H9 (cell line): ENCODE results near the gene ITPR2. TPM values are rescaled to one million over a fixed set of nuclear protein-coding genes. Genes with fewer than 3 reads are reported as not detected.

Experiments used
- DNase-seq: peaks from one replicate; pipeline ENCODE4 v3.0.0-alpha.2; 2017
- H2AFZ ChIP-seq: one replicate; pipeline ENCODE4 v1.6.1; 2013; ENCODE audit warnings: mild to moderate bottlenecking, low read length, control low read depth, moderate library complexity
- H2AK5ac ChIP-seq: 2 replicates; pipeline ENCODE4 v1.6.1; 2013; ENCODE audit warnings: low read length, control low read depth, mixed read lengths; ENCODE audit not compliant: insufficient read length
- H2BK120ac ChIP-seq: one replicate; pipeline ENCODE4 v1.6.1; 2013; ENCODE audit warnings: low read depth, mild to moderate bottlenecking, low read length, control low read depth, inconsistent platforms; ENCODE audit not compliant: poor library complexity, severe bottlenecking
- H2BK12ac ChIP-seq: 2 replicates; pipeline ENCODE4 v1.6.1; 2013; ENCODE audit warnings: low read length, control low read depth, mixed read lengths, low read depth; ENCODE audit not compliant: insufficient read length
- H2BK15ac ChIP-seq: 2 replicates; pipeline ENCODE4 v1.6.1; 2013; ENCODE audit warnings: low read depth, low read length, control low read depth
- H2BK20ac ChIP-seq: one replicate; pipeline ENCODE4 v1.6.1; 2013; ENCODE audit warnings: low read depth, mild to moderate bottlenecking, low read length, control low read depth, inconsistent platforms; ENCODE audit not compliant: poor library complexity, severe bottlenecking
- H2BK5ac ChIP-seq: 2 replicates; pipeline ENCODE4 v1.6.1; 2013; ENCODE audit warnings: low read length, control low read depth, mixed read lengths; ENCODE audit not compliant: insufficient read length
- H3K14ac ChIP-seq: 2 replicates; pipeline ENCODE4 v1.6.1; 2013; ENCODE audit warnings: low read length, control low read depth; ENCODE audit not compliant: insufficient read depth
- H3K18ac ChIP-seq: 2 replicates; pipeline ENCODE4 v1.6.1; 2013; ENCODE audit warnings: low read depth, mild to moderate bottlenecking, mixed read lengths, low read length, control low read depth; ENCODE audit not compliant: insufficient read length
- H3K23ac ChIP-seq: 2 replicates; pipeline ENCODE4 v1.6.1; 2013; ENCODE audit warnings: low read length, control low read depth, mixed read lengths, low read depth; ENCODE audit not compliant: insufficient read length
- H3K23me2 ChIP-seq: 2 replicates; pipeline ENCODE4 v1.6.1; 2013; ENCODE audit warnings: low read depth, mild to moderate bottlenecking, mixed read lengths, low read length, control low read depth; ENCODE audit not compliant: insufficient read length, poor library complexity, severe bottlenecking
- H3K27ac ChIP-seq: 2 replicates; pipeline ENCODE4 v1.5.1; 2013; ENCODE audit warnings: low read length, control low read depth, mixed read lengths, low read depth; ENCODE audit not compliant: insufficient read length
- H3K27me3 ChIP-seq: 2 replicates; pipeline ENCODE4 v1.6.1; 2013; ENCODE audit warnings: low read length, control low read depth, inconsistent platforms; ENCODE audit not compliant: insufficient read depth
- H3K4ac ChIP-seq: 2 replicates; pipeline ENCODE4 v1.6.1; 2013; ENCODE audit warnings: low read depth, mild to moderate bottlenecking, control low read depth, inconsistent platforms, low read length, moderate library complexity
- H3K4me1 ChIP-seq: 2 replicates; pipeline ENCODE4 v1.6.1; 2013; ENCODE audit warnings: low read length, control low read depth, inconsistent platforms; ENCODE audit not compliant: insufficient read depth
- H3K4me2 ChIP-seq: 2 replicates; pipeline ENCODE4 v1.6.1; 2013; ENCODE audit warnings: low read length, control low read depth, mixed read lengths; ENCODE audit not compliant: insufficient read length, insufficient read depth
- H3K56ac ChIP-seq: 2 replicates; pipeline ENCODE4 v1.6.1; 2013; ENCODE audit warnings: low read depth, mild to moderate bottlenecking, mixed read lengths, low read length, control low read depth; ENCODE audit not compliant: insufficient read length
- H3K79me1 ChIP-seq: 2 replicates; pipeline ENCODE4 v1.6.1; 2013; ENCODE audit warnings: low read depth, mild to moderate bottlenecking, moderate library complexity, low read length, control low read depth, inconsistent platforms; ENCODE audit not compliant: insufficient read depth, poor library complexity, severe bottlenecking
- H3K79me2 ChIP-seq: 2 replicates; pipeline ENCODE4 v1.6.1; 2013; ENCODE audit warnings: low read length, control low read depth, inconsistent platforms; ENCODE audit not compliant: insufficient read depth
- H3K9ac ChIP-seq: 2 replicates; pipeline ENCODE4 v1.6.1; 2013; ENCODE audit warnings: low read length, control low read depth, mixed read lengths; ENCODE audit not compliant: insufficient read length; ENCODE audit errors: extremely low read depth
- H3K9me3 ChIP-seq: one replicate; pipeline ENCODE4 v1.6.1; 2013; ENCODE audit warnings: low read depth, low read length, inconsistent platforms; ENCODE audit not compliant: control insufficient read depth
- H3T11ph ChIP-seq: one replicate; pipeline ENCODE4 v1.6.1; 2013; ENCODE audit warnings: mild to moderate bottlenecking, low read length, control low read depth, inconsistent platforms
- H4K20me1 ChIP-seq: one replicate; pipeline ENCODE4 v1.6.1; 2013; ENCODE audit not compliant: control insufficient read depth, insufficient read length, insufficient read depth
- H4K5ac ChIP-seq: 2 replicates; pipeline ENCODE4 v1.6.1; 2013; ENCODE audit warnings: low read depth, mild to moderate bottlenecking, mixed read lengths, low read length, control low read depth; ENCODE audit not compliant: insufficient read length
- H4K8ac ChIP-seq: replicated peaks from 2 replicates; pipeline ENCODE4 v1.6.1; 2013; ENCODE audit warnings: low read length, control low read depth, mixed read lengths, low read depth; ENCODE audit not compliant: insufficient read length
- H4K91ac ChIP-seq: 2 replicates; pipeline ENCODE4 v1.6.1; 2013; ENCODE audit warnings: low read depth, mild to moderate bottlenecking, moderate library complexity, mixed read lengths, low read length, control low read depth; ENCODE audit not compliant: insufficient read length
- H3K27ac Mint-ChIP-seq, 3 experiments: 2 replicates in 2 of 3; 3 replicates in 1 of 3; pipeline ENCODE4 v1.8.0; 2020 to 2021; ENCODE audit warnings: mixed read lengths in 3 of 3, mild to moderate bottlenecking in 1 of 3, moderate library complexity in 1 of 3
- H3K27me3 Mint-ChIP-seq: 2 replicates; pipeline ENCODE4 v1.8.0; 2021; ENCODE audit warnings: low read depth, mild to moderate bottlenecking, moderate library complexity, mixed read lengths
- H3K36me3 Mint-ChIP-seq, 3 experiments: 2 replicates in 2 of 3; 3 replicates in 1 of 3; pipeline ENCODE4 v1.8.0; 2020 to 2021; ENCODE audit warnings: low read depth in 3 of 3, mixed read lengths in 3 of 3; ENCODE audit not compliant: insufficient read depth in 1 of 3
- H3K4me1 Mint-ChIP-seq, 2 experiments: 2 replicates each; pipeline ENCODE4 v1.8.0; 2020; ENCODE audit warnings: mixed read lengths in 2 of 2
- H3K4me3 Mint-ChIP-seq, 2 experiments: 2 replicates in 1 of 2; 3 replicates in 1 of 2; pipeline ENCODE4 v1.8.0; 2020 to 2021; ENCODE audit warnings: mild to moderate bottlenecking in 2 of 2, mixed read lengths in 2 of 2, moderate library complexity in 1 of 2
- H3K9me3 Mint-ChIP-seq, 2 experiments: 2 replicates in 1 of 2; 3 replicates in 1 of 2; pipeline ENCODE4 v1.8.0; 2020; ENCODE audit warnings: mild to moderate bottlenecking in 2 of 2, mixed read lengths in 2 of 2, moderate library complexity in 1 of 2
- WGBS: extraction: QIAGEN DNeasy Blood & Tissue Kit; methylation state at CpG from one replicate; pipeline ENCODE4 v1.1.7; 2013; ENCODE audit warnings: missing lambda C conversion rate, low lambda C conversion rate, mixed read lengths; ENCODE audit not compliant: insufficient read length; ENCODE audit errors: extremely low coverage; 5-methylcytosine and 5-hydroxymethylcytosine counted together
- total RNA-seq: library from RNA; stranded (reverse); gene quantifications from 2 replicates; pipeline ENCODE4 v1.2.1, GENCODE V29; 2021
- TF ChIP-seq, protein P1 (sequence below): fragments of 200-600 bp; sonication (generic); conservative IDR thresholded peaks from 3 replicates; pipeline ENCODE4 v1.8.0; 2021; ENCODE audit warnings: antibody characterized with exemption, mild to moderate bottlenecking

Gene ITPR2
- total RNA-seq, 1 experiment from 2014 or later: 14.8 TPM

DNA sequence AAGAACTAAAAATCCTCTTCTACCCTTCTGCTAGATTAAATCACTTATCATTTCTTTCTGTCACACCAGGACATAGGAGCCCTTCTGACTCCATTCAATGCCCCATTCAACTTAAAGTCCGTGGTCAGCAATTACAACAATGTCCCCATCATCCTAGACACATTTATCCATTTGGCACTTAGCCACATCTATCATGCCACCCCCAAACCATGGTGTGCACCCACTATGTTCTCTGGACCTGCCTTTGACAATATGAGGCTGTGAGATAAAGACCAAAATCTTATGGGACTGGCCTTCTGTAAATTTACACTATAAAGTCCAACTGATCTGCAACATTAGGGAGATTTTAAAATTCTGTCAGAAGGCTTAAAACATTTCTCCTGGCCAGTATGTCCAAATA lies 533.2 kb downstream of the ITPR2 start:
- H3K36me3 Mint-ChIP-seq: no peaks in the 10 kb centered on the region
- Histone ChIP-seq H3K27me3 (no peaks in the 10 kb centered on the region), H3K23ac (no peak overlapping the region), H3T11ph (no peak overlapping the region), H3K18ac (no peak overlapping the region), H2BK120ac (no peak overlapping the region), H2BK5ac (no peak overlapping the region), H3K23me2 (no peaks in the 10 kb centered on the region), H3K14ac (no peak overlapping the region), H2BK12ac (no peak overlapping the region), H4K5ac (no peak overlapping the region), H3K4me2 (no peak overlapping the region), H3K79me1 (no peaks in the 10 kb centered on the region), H2AFZ (no peak overlapping the region), H4K91ac (no peak overlapping the region), H3K4ac (no peak overlapping the region), H4K8ac (no peak overlapping the region), H3K79me2 (no peaks in the 10 kb centered on the region), H3K56ac (no peak overlapping the region), H3K27ac (no peak overlapping the region), H2BK15ac (no peak overlapping the region), H3K4me1 (no peaks in the 10 kb centered on the region), H2AK5ac (no peak overlapping the region), H3K9me3 (no peaks in the 10 kb centered on the region), H3K9ac (no peak overlapping the region), H4K20me1 (no peaks in the 10 kb centered on the region), H2BK20ac (no peak overlapping the region)
- H3K9me3 Mint-ChIP-seq: no peaks in the 10 kb centered on the region
- H3K4me3 Mint-ChIP-seq: no peak overlapping the region
- no peaks in the 10 kb centered on the region for H3K4me1 Mint-ChIP-seq
- H3K27ac Mint-ChIP-seq: no peak overlapping the region
- no CpG with 5 or more reads among the region's 1 CpG for WGBS
- H3K27me3 Mint-ChIP-seq: no peaks in the 10 kb centered on the region; the same call in none of the 2 replicates
- no peak for DNase-seq
- TF ChIP-seq, protein P1, sequence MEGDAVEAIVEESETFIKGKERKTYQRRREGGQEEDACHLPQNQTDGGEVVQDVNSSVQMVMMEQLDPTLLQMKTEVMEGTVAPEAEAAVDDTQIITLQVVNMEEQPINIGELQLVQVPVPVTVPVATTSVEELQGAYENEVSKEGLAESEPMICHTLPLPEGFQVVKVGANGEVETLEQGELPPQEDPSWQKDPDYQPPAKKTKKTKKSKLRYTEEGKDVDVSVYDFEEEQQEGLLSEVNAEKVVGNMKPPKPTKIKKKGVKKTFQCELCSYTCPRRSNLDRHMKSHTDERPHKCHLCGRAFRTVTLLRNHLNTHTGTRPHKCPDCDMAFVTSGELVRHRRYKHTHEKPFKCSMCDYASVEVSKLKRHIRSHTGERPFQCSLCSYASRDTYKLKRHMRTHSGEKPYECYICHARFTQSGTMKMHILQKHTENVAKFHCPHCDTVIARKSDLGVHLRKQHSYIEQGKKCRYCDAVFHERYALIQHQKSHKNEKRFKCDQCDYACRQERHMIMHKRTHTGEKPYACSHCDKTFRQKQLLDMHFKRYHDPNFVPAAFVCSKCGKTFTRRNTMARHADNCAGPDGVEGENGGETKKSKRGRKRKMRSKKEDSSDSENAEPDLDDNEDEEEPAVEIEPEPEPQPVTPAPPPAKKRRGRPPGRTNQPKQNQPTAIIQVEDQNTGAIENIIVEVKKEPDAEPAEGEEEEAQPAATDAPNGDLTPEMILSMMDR: no peak
